ENCODE data around the gene TSTD2. TPM values are rescaled to one million over a fixed set of nuclear protein-coding genes. Genes with fewer than 3 reads are reported as not detected.

Gene TSTD2
- total and polyA plus RNA-seq, 4 donors: 9.4 to 26.6 (median 14.1) TPM

DNA sequence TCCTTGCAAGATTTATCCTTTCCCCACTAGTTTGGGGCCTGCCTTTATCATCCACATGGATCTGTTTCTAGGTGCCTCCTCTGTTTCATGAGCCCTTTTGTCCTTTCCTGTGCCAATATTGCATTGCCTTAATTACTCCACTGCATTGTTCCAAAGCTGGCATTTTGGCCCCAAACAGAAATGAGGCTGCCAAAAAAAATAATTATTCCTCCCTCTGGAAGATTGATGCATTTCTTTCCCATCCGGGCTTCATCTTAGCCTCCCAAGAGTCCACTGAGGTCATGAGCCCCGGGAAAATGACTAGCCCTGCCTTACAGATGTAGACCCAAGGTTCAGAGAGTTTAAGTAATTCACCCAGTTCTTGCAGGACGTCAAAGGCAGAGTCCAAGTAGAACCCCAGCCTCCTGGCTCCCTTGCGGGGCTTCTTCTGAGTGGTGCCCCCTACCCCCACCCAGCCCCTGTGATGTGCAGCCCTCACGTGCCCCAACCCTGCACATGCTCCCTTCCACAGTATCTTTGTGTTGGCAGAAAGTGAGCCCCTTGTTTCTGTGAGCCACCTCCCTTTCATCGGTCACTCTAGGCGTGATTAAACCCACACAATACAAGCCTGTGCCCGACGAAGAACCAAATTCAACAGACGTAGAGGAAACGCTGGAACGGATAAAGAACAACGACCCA is 69.6 kb downstream of the TSTD2 start:
- ATAC-seq (ENCODE audit: insufficient read depth, low FRiP score) (no peak), DNase-seq (no peak)
- Histone ChIP-seq H3K27ac (ENCODE audit: low read depth in 1 of 2, low read length in 1 of 2) (peak overlapping the region in 1 of 2 donors; percentile 32), H3K36me3 (ENCODE audit: control insufficient read depth in 4 of 4, insufficient read depth in 4 of 4, low read length in 4 of 4) (no peaks in the 10 kb centered on the region), H3K9me3 (ENCODE audit: control insufficient read depth in 4 of 4, insufficient read depth in 3 of 4, low read length in 3 of 4) (peaks cover 0 to 3% (median 0%) of the 10 kb centered on the region in 4 donors), H3K4me3 (no peak overlapping the region), H3K4me1 (ENCODE audit: control insufficient read depth in 5 of 5, insufficient read depth in 5 of 5, low read length in 5 of 5) (peaks cover 0 to 18% (median 0%) of the 10 kb centered on the region in 5 donors), H3K27me3 (ENCODE audit: control insufficient read depth in 3 of 3, insufficient read depth in 3 of 3, low read length in 2 of 3) (peaks cover 0 to 2% (median 0%) of the 10 kb centered on the region in 3 donors), H3K9ac (ENCODE audit: insufficient read depth in 1 of 2, low read length in 2 of 2) (no peak overlapping the region)
- TF ChIP-seq, protein P1, sequence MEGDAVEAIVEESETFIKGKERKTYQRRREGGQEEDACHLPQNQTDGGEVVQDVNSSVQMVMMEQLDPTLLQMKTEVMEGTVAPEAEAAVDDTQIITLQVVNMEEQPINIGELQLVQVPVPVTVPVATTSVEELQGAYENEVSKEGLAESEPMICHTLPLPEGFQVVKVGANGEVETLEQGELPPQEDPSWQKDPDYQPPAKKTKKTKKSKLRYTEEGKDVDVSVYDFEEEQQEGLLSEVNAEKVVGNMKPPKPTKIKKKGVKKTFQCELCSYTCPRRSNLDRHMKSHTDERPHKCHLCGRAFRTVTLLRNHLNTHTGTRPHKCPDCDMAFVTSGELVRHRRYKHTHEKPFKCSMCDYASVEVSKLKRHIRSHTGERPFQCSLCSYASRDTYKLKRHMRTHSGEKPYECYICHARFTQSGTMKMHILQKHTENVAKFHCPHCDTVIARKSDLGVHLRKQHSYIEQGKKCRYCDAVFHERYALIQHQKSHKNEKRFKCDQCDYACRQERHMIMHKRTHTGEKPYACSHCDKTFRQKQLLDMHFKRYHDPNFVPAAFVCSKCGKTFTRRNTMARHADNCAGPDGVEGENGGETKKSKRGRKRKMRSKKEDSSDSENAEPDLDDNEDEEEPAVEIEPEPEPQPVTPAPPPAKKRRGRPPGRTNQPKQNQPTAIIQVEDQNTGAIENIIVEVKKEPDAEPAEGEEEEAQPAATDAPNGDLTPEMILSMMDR (IDR thresholded peaks at IDR 0.05; ENCODE audit: control extremely low read depth, extremely low read depth): no peak
- 72 to 84% methylated on average over 13 of the region's 13 CpGs for WGBS, 2 donors

DNA sequence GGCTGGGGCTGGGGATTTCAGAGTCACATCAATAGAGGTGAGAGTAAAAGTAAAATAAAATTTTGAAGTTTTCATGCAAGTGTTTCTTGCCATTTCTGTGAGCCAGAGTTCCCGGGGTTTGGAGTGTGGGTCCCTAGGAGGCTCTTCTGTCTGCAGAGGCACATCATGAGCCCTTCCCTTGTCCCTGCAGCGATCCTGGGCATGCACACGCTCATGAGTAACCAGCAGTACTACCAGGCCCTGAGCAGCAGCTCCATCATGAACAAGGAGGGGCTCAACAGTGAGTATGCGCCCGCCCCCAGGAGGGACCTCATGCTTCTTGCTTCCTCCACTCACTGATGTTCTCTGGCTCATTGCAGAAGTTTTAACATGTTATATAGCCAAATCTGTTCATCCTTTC is 70.6 kb downstream of the TSTD2 start:
- Histone ChIP-seq H3K27me3 (ENCODE audit: control insufficient read depth in 3 of 3, insufficient read depth in 3 of 3, low read length in 2 of 3) (peaks cover 0 to 2% (median 0%) of the 10 kb centered on the region in 3 donors), H3K9ac (ENCODE audit: insufficient read depth in 1 of 2, low read length in 2 of 2) (no peak overlapping the region), H3K4me3 (no peak overlapping the region), H3K27ac (ENCODE audit: low read depth in 1 of 2, low read length in 1 of 2) (no peak overlapping the region), H3K9me3 (ENCODE audit: control insufficient read depth in 4 of 4, insufficient read depth in 3 of 4, low read length in 3 of 4) (peaks cover 0 to 3% (median 0%) of the 10 kb centered on the region in 4 donors), H3K4me1 (ENCODE audit: control insufficient read depth in 5 of 5, insufficient read depth in 5 of 5, low read length in 5 of 5) (peaks cover 0 to 18% (median 0%) of the 10 kb centered on the region in 5 donors), H3K36me3 (ENCODE audit: control insufficient read depth in 4 of 4, insufficient read depth in 4 of 4, low read length in 4 of 4) (no peaks in the 10 kb centered on the region)
- WGBS, 2 donors: 94 to 95% methylated on average over 5 of the region's 5 CpGs
- no peak for DNase-seq
- no peak for ATAC-seq (ENCODE audit: insufficient read depth, low FRiP score)
- TF ChIP-seq, protein P1 (IDR thresholded peaks at IDR 0.05; ENCODE audit: control extremely low read depth, extremely low read depth): no peak

DNA sequence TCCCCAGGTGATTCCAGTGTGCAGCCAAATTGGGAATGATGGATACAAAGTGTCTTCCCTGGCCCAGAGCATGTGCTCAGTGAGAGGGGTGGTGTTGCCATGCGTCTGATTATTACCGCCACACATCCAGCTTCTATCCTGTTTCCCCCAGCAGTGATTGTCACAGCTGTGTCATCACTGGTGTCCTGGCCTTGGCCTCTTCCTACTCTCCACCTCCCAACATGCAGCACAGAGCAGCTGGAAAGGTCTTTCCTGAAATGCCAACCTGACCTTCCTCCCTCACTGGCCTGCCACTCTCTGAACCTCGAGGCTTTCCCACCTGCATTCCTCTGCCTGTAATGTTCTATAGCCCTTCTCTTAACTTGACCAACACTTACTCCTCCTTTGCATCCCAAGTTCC is 71.7 kb downstream of the TSTD2 start:
- 51 to 59% methylated on average over 3 of the region's 3 CpGs for WGBS, 2 donors
- no peak for ATAC-seq (ENCODE audit: insufficient read depth, low FRiP score)
- DNase-seq: peak in 1 of 3 donors; percentile 10
- no peak overlapping the region for H3K4me3 ChIP-seq
- peaks cover 0 to 18% (median 0%) of the 10 kb centered on the region in 5 donors for H3K4me1 ChIP-seq (ENCODE audit: control insufficient read depth in 5 of 5, insufficient read depth in 5 of 5, low read length in 5 of 5)
- no peaks in the 10 kb centered on the region for H3K36me3 ChIP-seq (ENCODE audit: control insufficient read depth in 4 of 4, insufficient read depth in 4 of 4, low read length in 4 of 4)
- TF ChIP-seq, protein P1 (IDR thresholded peaks at IDR 0.05; ENCODE audit: control extremely low read depth, extremely low read depth): no peak
- H3K27me3 ChIP-seq (ENCODE audit: control insufficient read depth in 3 of 3, insufficient read depth in 3 of 3, low read length in 2 of 3): peaks cover 0 to 2% (median 0%) of the 10 kb centered on the region in 3 donors
- H3K27ac ChIP-seq (ENCODE audit: low read depth in 1 of 2, low read length in 1 of 2): no peak overlapping the region
- peaks cover 0 to 3% (median 0%) of the 10 kb centered on the region in 4 donors for H3K9me3 ChIP-seq (ENCODE audit: control insufficient read depth in 4 of 4, insufficient read depth in 3 of 4, low read length in 3 of 4)
- H3K9ac ChIP-seq (ENCODE audit: insufficient read depth in 1 of 2, low read length in 2 of 2): no peak overlapping the region
